GM10847 (cell line): ENCODE results near the gene OR4C46.

Experiments
- POLR2A ChIP-seq: IDR thresholded peaks from 2 replicates; pipeline ENCODE4 v1.6.1; 2011; ENCODE audit not compliant: insufficient read length; ENCODE audit errors: extremely low read depth

The OR4C46 gene

DNA sequence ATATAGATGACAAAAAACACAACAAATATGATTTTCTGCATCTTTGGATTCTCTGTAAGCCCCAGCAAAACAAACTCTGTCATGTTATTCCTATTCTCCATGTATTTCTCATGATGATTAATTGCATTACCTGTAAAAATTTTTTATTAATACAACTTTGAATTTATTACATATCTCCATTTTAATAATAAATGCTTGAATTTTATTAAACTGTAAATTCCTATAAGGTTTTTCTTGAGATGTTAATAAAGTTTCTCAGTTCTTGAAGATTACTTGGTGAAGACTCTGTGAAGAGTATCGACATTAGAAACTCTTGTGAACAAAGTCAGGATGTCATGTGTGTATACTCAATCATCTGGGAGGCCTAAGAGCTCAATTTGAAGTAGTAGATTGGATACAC lies at the start of gene OR4C46:
OR4C46 (minus strand) TSS at position 101 of the 400 bp plus-strand sequence; CDS start at position 101, 0 bp downstream.
- TF ChIP-seq POLR2A: no peak

DNA sequence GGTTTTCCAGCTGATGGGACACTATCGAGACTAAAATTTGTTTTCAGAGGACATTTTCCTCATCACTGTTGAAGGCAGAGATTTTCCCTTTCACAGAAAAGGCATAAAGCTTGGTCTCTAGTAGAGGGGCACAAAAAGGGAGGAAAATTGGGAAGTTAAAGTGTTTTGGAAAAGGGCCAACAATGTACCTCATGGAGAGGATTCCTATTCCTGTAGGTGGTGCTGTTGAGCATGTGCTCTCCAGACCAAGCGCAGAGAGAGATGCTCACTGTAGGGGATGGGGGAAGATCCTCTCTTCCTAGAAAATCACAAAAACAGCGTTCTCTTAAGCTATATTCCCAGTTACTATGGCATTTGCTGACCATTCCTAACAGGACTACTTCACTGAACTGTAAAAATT lies 44.9 kb downstream of the OR4C46 start:
- no peak for TF ChIP-seq POLR2A

DNA sequence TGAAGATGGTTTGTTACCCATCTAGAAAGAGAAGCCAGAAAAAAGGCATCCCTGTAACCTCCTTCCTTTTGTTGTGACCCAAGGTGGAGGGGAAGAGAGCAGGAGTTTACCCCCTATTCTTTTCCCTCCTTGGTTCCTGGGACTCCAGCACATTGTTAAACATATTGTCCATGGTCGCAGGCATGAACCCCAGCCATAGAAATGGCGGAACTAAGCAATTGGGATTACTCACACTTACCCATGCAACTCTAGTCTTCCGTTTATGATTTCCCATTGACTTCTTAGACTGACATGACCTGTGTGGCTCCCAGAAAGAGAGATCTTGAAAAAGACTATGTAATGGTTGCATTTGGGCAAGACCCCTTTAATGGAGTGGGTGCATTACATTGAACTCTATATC lies 45.4 kb downstream of the OR4C46 start:
- TF ChIP-seq POLR2A: no peak
